Measurements from ENCODE around the gene TM2D1. TPM values are rescaled to one million over a fixed set of nuclear protein-coding genes. Genes with fewer than 3 reads are reported as not detected.

The TM2D1 gene
- total RNA-seq, 1 experiment from 2014 or later, result 22.7 TPM

- H4K20me1 ChIP-seq (ENCODE audit: insufficient read depth), result no peaks in the 10 kb centered on the region
- ATAC-seq (no peak), DNase-seq (ENCODE audit: low read depth, low spot score) (no peak)
- H2AFZ ChIP-seq (ENCODE audit: low read depth, low read length, poor library complexity, severe bottlenecking), result no peak overlapping the region
- H3K9me3 ChIP-seq (ENCODE audit: control insufficient read depth in 1 of 2, insufficient read depth in 1 of 2, low read depth in 1 of 2, low read length in 2 of 2), result no peaks in the 10 kb centered on the region
- intact Hi-C loops (cut with micrococcal nuclease), result no loop called here
- H3K4me3 ChIP-seq (replicated peaks in 1 of 2; ENCODE audit: low read depth in 1 of 2, low read length in 2 of 2), result no peak overlapping the region
- no peak for TF ChIP-seq EZH2 (IDR thresholded peaks at IDR 0.05)
- TF ChIP-seq SIN3A (IDR thresholded peaks at IDR 0.05; ENCODE audit: low read depth), result no peak
- no peak for TF ChIP-seq SRF (IDR thresholded peaks at IDR 0.05; ENCODE audit: low read depth)
- TF ChIP-seq CTCF (IDR thresholded peaks at IDR 0.05 in 2 of 3, conservative IDR thresholded peaks at IDR 0.05 in 1 of 3; ENCODE audit: borderline replicate concordance in 1 of 3, insufficient read depth in 1 of 3, low read depth in 2 of 3, low read length in 2 of 3), result no peak
- TF ChIP-seq YY1 (IDR thresholded peaks at IDR 0.05; ENCODE audit: extremely low read depth, insufficient replicate concordance, low read depth, low read length), result no peak
- no peak for TF ChIP-seq TCF7L2 (IDR thresholded peaks at IDR 0.05; ENCODE audit: borderline replicate concordance, extremely low read depth, insufficient read depth, insufficient read length)
- TF ChIP-seq CBX3 (IDR thresholded peaks at IDR 0.05; ENCODE audit: low read depth), result no peak
- TF ChIP-seq JUND (IDR thresholded peaks at IDR 0.05), result no peak
- no peak for TF ChIP-seq EZH2phosphoT487 (IDR thresholded peaks at IDR 0.05; ENCODE audit: borderline replicate concordance)
- no peak for TF ChIP-seq ATF3 (IDR thresholded peaks at IDR 0.05)
- TF ChIP-seq SP1 (IDR thresholded peaks at IDR 0.05; ENCODE audit: low read depth), result no peak
- no peak for TF ChIP-seq MAX (IDR thresholded peaks at IDR 0.05)
- TF ChIP-seq FOSL1 (IDR thresholded peaks at IDR 0.05; ENCODE audit: low read depth), result no peak
- TF ChIP-seq ZFX (IDR thresholded peaks at IDR 0.05), result no peak
- no peak overlapping the region for H3K4me2 ChIP-seq (ENCODE audit: low read length)
- no TSS peak for BruUV-seq (replicated peaks)
- no peaks in the 10 kb centered on the region for H3K27me3 ChIP-seq (ENCODE audit: insufficient read depth, low read length)
- H3K36me3 ChIP-seq (ENCODE audit: control insufficient read depth in 1 of 2, insufficient read depth in 2 of 2, low read length in 2 of 2), result no peaks in the 10 kb centered on the region
- no peak overlapping the region for H3K9ac ChIP-seq (ENCODE audit: low read length)
- no peaks in the 10 kb centered on the region for H3K79me2 ChIP-seq (ENCODE audit: insufficient read depth, low read length)
- ChIA-PET POLR2A (no interaction called here), RAD21 (ENCODE audit: low non-redundant PET in 1 of 2, low total read pairs in 2 of 2, uncharacterized antibody in 2 of 2, unreplicated experiment in 2 of 2) (no interaction called here), CTCF (no interaction called here)
- no peak overlapping the region for H3K27ac ChIP-seq (ENCODE audit: low read depth, low read length)
- H3K4me1 ChIP-seq (ENCODE audit: control insufficient read depth in 1 of 2, insufficient read depth in 2 of 2, low read length in 2 of 2), result peaks cover 2 to 11% of the 10 kb centered on the region in 2 experiments; a peak in 3 of 4 replicates
- H3K9me2 ChIP-seq (ENCODE audit: insufficient read depth), result no peaks in the 10 kb centered on the region
Measured at GRCh38 chr1:61637470-61637869, 87.5 kb downstream of the TM2D1 start.

Measured in HCT116 (cell line).